HG03439 (cell line): ENCODE results near the gene TRAPPC3L.
"Not testable (repeated sequence)": the region's sequence is repeated elsewhere in the genome, so short reads cannot be mapped to it uniquely, and the experiment has no call there.

Source experiments
- ATAC-seq: cut with Tn5 transposase; IDR thresholded peaks from one replicate; pipeline ENCODE4 v1.9.1; 2021; ENCODE audit warnings: mild to moderate bottlenecking, moderate library complexity; ENCODE audit not compliant: unreplicated experiment

The TRAPPC3L gene

DNA sequence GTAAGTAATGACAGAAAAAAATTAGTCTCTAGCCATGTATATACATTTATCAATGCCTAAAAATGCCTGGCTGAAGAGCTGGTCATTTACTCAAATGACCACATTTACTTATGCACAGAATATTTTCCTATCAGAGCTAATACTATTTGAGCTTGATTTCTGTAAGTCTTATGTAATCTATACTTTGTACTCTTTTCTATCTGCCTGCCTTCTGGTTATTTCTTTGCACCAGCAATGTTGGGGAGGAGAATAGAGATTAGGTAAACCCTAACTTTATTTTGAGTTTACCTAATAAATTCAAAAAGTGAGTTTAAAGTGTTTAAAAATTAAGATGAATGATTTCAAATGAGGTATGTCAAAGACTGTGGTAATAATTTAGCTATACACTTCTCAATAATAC, 30.3 kb downstream of the TRAPPC3L start:
- no peak for ATAC-seq

DNA sequence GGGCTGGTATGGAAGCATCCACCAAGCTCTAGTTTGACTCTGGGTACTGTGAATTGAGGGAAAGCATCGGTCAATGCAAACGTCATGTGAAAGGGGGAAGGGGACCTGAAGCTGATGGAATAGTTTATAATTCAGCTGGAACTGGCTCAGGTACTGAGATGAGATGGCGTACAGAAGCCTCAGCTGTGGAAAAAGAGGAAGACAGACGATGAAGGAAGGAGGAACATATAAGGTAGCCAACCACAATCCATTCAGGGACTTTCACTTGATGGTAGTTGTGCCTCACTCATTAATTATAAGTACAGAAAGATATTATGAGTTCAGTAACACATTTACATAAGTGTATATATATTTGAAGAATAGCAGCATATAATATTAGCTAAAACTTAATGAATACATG, 31.4 kb downstream of the TRAPPC3L start:
- ATAC-seq, result no peak

DNA sequence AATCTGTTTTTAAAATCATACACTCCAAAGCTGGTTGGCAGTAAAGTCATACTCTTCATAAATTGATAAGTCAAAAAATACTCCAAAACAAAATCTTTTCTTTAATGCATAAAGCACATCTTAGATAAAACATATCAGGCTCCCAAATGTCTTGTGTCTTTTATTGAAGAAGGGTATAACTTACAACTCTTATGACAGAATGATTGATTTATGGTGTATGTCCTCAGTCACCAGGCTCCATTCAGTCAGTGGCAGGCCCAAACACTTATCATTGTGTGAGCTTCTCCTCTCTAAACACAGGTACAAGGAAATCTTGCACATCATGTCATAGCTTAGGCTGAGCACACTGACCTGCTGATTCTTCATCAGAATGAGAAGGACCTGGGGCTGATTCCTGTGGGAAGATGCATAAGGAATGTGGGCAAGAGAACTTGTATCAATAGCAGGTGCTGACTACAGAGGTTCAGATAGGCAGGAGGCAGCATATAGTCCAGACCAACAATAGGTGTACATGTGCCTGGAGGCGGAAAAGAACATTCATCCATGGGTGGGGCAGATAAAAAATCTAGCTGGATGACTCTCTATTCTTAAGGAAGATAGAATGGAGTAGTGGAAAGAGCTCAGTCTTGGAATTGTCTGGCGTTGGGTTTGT, 32.1 kb downstream of the TRAPPC3L start:
- no peak for ATAC-seq

- no peak for ATAC-seq
These were observed 32.8 kb downstream of the TRAPPC3L start for GRCh38 chr6:116512734-116513133.

- no peak for ATAC-seq
These were observed 33.3 kb downstream of the TRAPPC3L start for GRCh38 chr6:116512111-116512559.

- no peak for ATAC-seq
These were observed 33.9 kb downstream of the TRAPPC3L start, which contains the start of gene CALHM5 for GRCh38 chr6:116511424-116512110. Gene CALHM5 (plus strand): TSS chr6:116511639. CDS start chr6:116511697, 58 bp downstream.

DNA sequence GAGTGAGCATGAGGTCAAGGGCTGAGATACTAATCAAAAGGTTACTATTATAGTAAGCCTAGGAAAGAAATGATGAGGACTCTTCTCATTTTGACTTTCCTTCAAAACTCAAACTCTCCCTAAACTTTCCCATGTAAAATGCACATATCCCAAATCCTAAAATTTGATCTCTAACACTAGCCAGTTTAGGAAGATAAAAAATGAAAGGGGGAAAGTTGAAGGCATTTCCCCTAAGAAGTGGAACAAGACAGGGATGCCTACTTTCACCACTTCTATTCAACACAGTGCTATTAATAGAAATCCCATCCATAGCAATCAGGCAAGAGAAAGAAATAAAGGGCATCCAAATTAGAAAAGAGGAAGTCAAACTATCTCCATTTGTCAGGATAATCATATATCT, 37.0 kb downstream of the TRAPPC3L start:
- no peak for ATAC-seq

- no peak for ATAC-seq
These were observed 38.2 kb downstream of the TRAPPC3L start for GRCh38 chr6:116507324-116507723.

DNA sequence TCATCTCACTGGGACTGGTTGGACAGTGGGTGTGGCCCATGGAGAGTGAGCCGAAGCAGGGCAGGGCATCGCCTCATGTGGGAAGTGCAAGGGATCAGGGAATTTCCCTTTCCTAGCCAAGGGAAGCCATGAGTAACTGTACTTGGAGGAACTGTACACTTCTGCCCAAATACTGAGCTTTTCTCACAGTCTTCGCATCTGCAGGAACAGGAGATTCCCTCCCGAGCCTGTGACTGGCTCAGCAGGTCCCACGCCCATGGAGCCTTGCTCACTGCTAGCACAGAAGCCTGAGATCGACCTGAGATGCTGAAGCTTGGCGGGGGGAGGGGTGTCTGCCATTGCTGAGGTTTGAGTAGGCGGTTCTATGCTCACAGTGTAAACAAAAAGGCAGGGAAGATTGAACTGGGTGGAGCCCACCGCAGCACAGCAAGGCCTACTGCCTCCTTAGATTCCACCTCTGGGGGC, 44.5 kb downstream of the TRAPPC3L start:
- ATAC-seq, result no peak

- no peak for ATAC-seq
These were observed 48.3 kb downstream of the TRAPPC3L start for GRCh38 chr6:116497113-116497676.

- ATAC-seq, result not testable (repeated sequence)
These were observed 50.3 kb downstream of the TRAPPC3L start for GRCh38 chr6:116495161-116495560.

- ATAC-seq, result no peak
These were observed 53.0 kb downstream of the TRAPPC3L start for GRCh38 chr6:116492331-116493067.

GRCh38 chr6:116491610-116492330, 53.7 kb downstream of the TRAPPC3L start:
- ATAC-seq, result no peak

DNA sequence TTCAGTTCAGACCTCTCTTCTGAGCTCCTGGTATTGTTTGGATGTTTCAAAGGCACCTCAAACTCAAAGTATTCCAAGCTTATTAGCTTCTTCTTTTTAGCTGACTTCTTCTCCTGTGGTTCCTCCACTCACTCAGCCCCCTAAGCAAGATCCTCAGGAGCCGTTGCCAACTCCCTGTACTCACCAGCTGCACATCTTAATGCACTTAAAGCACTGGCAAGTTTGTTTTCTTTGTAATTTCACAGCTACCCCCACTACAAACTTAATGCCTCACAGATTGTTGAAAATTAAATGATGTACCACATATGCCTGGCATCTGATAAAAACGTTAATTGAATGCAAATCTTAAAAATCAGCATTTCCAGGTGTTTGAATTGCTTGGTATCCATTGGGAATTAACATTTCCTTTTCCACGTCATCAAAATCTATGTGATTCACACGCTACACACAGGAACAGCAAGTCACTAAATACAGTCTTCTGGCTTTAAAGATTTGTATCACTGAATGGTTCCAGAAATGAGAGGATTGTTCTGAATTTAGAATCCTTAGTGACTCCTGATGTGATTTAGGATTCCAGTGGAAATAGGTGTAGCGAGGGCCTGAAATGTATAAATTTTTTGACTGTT, 59.8 kb downstream of the TRAPPC3L start:
- no peak for ATAC-seq

GRCh38 chr6:116483616-116484015, 61.9 kb downstream of the TRAPPC3L start:
- no peak for ATAC-seq

DNA sequence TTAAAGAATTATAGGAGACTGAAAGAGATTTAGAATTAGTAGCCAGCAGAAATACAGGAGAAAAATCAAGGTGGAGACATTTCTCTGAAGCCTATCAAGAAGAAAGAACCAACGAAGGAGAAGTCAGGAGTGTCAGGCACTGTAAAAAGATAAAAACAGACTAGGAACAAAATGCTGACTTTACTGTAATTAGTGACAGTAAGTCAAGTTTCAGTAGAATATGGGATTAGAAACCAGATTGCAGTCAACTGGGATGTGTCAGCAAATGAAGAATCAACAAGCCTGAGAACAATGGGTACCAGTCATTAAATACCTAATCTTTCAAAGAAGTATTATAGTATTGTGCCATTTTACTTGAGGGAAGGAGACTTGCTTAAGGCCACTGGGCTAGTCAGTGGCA, 62.7 kb downstream of the TRAPPC3L start:
- no peak for ATAC-seq

- peak; percentile 100 for ATAC-seq
These were observed 69.3 kb downstream of the TRAPPC3L start for GRCh38 chr6:116476002-116476678.

- no peak for ATAC-seq
These were observed 70.3 kb downstream of the TRAPPC3L start for GRCh38 chr6:116475141-116475540.

GRCh38 chr6:116472706-116473105, 72.8 kb downstream of the TRAPPC3L start:
- ATAC-seq, result no peak

DNA sequence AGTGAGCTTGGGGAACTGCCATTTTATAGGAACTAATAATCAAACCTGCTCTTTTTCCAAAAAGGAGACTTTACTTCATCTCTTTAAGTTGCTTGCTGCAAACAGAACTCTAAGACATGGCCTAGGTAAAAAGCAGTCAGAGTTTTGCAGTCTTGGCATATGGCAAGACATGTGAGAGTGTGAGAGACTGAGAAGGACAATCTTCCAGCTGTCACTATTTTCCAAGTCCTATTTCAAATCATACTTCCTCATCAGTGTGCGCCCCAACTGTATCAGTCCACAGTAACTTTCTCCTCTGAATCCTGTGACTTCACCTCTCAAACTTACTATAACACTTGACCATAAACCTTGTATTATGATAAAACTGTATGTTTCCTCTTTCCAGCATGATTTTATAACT, 74.0 kb downstream of the TRAPPC3L start:
- ATAC-seq, result no peak
